K562 (cell line): ENCODE measurements around the gene TNF. TPM values are rescaled to one million over a fixed set of nuclear protein-coding genes. Genes with fewer than 3 reads are reported as not detected.

Source experiments
- KLF6 ChIP-seq: fragments of 250-450 bp; sonication (Bioruptor Pico); IDR thresholded peaks from 2 replicates; pipeline ENCODE4 v1.4.0; 2020; ENCODE audit warnings: mild to moderate bottlenecking, moderate library complexity, borderline replicate concordance
- MYBL2 ChIP-seq, 2 experiments: fragments of 450-650 bp in 1 of 2; sonication (generic) in 1 of 2; formaldehyde crosslinking in 1 of 2; IDR thresholded peaks; 2 replicates each; pipeline versions ENCODE4 v1.6.1 to v1.8.1; 2017 to 2022; ENCODE audit warnings: borderline replicate concordance in 1 of 2, inconsistent platforms in 1 of 2, low read depth in 1 of 2, mild to moderate bottlenecking in 1 of 2, missing genetic modification reagents in 1 of 2, moderate library complexity in 1 of 2
- NFATC3 ChIP-seq: fragments of 450-650 bp; IDR thresholded peaks from 2 replicates; pipeline ENCODE4 v1.6.1; 2017; ENCODE audit warnings: mild to moderate bottlenecking
- PCBP2 ChIP-seq: fragments of 200-400 bp; formaldehyde crosslinking; IDR thresholded peaks from 2 replicates; pipeline ENCODE4 v1.6.1; 2018; ENCODE audit warnings: low read length, low read depth, mild to moderate bottlenecking, moderate library complexity; ENCODE audit not compliant: poor library complexity, severe bottlenecking
- ZBTB40 ChIP-seq, 2 experiments: fragments of 450-650 bp in 1 of 2; sonication (generic) in 1 of 2; formaldehyde crosslinking in 1 of 2; IDR thresholded peaks; 2 replicates each; pipeline versions ENCODE4 v1.7.1 to v1.9.0; 2016 to 2022; ENCODE audit warnings: inconsistent platforms in 1 of 2, mild to moderate bottlenecking in 1 of 2, missing genetic modification reagents in 1 of 2
- ZNF146 ChIP-seq: IDR thresholded peaks from one replicate; pipeline ENCODE4 v1.6.1; 2018; ENCODE audit warnings: missing compliant biosample characterization; ENCODE audit not compliant: unreplicated experiment
- ZNF316 ChIP-seq: fragments of 450-650 bp; IDR thresholded peaks from 2 replicates; pipeline ENCODE4 v1.6.1; 2016
- ZNF583 ChIP-seq: fragments of 250-450 bp; sonication (Bioruptor Pico); IDR thresholded peaks from 2 replicates; pipeline ENCODE4 v1.4.0; 2020
- ZNF644 ChIP-seq: fragments of 200-800 bp; sonication (Bioruptor generic); IDR thresholded peaks from 2 replicates; pipeline ENCODE4 v1.6.1; 2016; ENCODE audit warnings: low read depth, missing genetic modification characterization, missing compliant biosample characterization
- ZNF830 ChIP-seq: fragments of 250-450 bp; sonication (Bioruptor Pico); IDR thresholded peaks from 2 replicates; pipeline ENCODE4 v1.5.0; 2021; ENCODE audit warnings: mild to moderate bottlenecking
- polyA plus RNA-seq, 8 experiments: library from polyadenylated mRNA; depleted of rRNA in 4 of 8; stranded (reverse) in 5 of 8; unstranded in 3 of 8; fragments of >200 nt; fragmentation: Nextera tagmentation in 2 of 8; fragmentation: Illumina TruSeq in 1 of 8; extraction: Ambion mirVana in 2 of 8; extraction: Trizol in 1 of 8; gene quantifications; 2 replicates each; pipeline versions ENCODE4 v1.2.1 to v1.2.3, GENCODE V29; 2011 to 2014; ENCODE audit warnings: inconsistent platforms in 1 of 8, missing spikeins in 1 of 8
- total RNA-seq, 7 experiments: library from RNA; depleted of rRNA in 6 of 7; stranded (reverse); fragments of >200 nt in 6 of 7; fragmentation: Illumina TruSeq in 2 of 7; extraction: Trizol in 2 of 7; gene quantifications; 2 replicates each; pipeline versions ENCODE4 v1.2.1 to v1.2.3, GENCODE V29; 2011 to 2021; ENCODE audit warnings: low replicate concordance in 1 of 7
- TF ChIP-seq, protein P1 (sequence below), 2 experiments: fragments of 450-650 bp; IDR thresholded peaks; 2 replicates each; pipeline ENCODE4 v1.6.1; 2018; ENCODE audit warnings: mild to moderate bottlenecking in 2 of 2, low read depth in 1 of 2; ENCODE audit not compliant: partially characterized antibody in 2 of 2
- TF ChIP-seq, protein P2 (sequence below): fragments of 250-450 bp; sonication (Bioruptor Pico); IDR thresholded peaks from 2 replicates; pipeline ENCODE4 v1.5.0; 2021

Gene TNF
- total and polyA plus RNA-seq, 9 of the 15 experiments (the other 6 are each of a cell fraction or from before 2014, with no cell fraction given) = 0.08 to 0.40 TPM; not detected in 7

DNA sequence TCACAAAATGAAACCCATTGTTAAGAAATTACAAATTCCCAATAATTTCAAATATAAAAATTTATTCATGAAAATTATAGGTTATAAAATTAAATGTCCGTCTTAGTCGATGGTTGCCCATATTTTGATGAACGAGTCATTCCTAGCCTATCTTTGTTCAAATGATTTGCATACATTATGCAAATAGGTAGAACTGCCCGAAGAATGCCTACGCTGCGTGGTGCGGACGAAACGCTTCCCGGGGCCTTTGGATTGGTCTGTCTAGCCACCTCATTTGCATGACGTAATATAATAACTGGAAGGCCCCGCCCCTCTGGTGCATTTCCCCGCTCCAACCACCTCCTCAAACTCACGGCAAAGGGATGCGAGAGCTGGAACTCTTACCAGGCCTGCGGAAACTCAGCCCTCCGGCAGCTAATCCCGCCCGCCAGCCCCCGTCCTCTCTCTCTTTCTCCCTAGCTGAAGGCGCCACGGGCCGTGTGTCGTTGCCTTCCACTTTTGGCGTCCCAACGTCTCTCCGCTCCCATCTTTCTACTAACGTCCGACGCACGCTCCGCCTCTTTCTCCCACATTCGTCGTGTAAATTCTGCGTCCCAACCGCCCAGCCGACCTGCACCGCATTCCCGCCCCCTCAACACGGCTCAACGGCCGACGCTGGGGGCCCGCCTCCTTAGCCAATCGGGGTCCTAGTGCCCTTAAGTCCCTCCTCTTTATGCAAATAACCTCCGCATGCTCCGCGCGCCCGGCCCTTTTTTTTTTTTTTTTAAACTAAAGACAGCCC lies 44.6 kb downstream of the TNF start (continued):
- TF ChIP-seq ZBTB40 (IDR thresholded peaks at IDR 0.05) = no peak
- TF ChIP-seq ZBTB40 (CRISPR knock-in tag; IDR thresholded peaks at IDR 0.05) = no peak
- peak; percentile 75; the same call in 1 of the 2 replicates for TF ChIP-seq ZNF830 (CRISPR knock-in tag)
- TF ChIP-seq NFATC3 = 0 out of 2 replicates have a peak, but pooled peaks have one; percentile 61
- TF ChIP-seq ZNF644 (tag) = no peak
- peak; percentile 80; the same call in 1 of the 2 replicates for TF ChIP-seq KLF6 (CRISPR knock-in tag)
- TF ChIP-seq MYBL2 (IDR thresholded peaks at IDR 0.05; ENCODE audit: low read depth) = peak; percentile 96
- no peak for TF ChIP-seq MYBL2 (CRISPR knock-in tag; IDR thresholded peaks at IDR 0.05; ENCODE audit: borderline replicate concordance)
- TF ChIP-seq ZNF583 = peak; percentile 80; the same call in 1 of the 2 replicates
- TF ChIP-seq, protein P1, sequence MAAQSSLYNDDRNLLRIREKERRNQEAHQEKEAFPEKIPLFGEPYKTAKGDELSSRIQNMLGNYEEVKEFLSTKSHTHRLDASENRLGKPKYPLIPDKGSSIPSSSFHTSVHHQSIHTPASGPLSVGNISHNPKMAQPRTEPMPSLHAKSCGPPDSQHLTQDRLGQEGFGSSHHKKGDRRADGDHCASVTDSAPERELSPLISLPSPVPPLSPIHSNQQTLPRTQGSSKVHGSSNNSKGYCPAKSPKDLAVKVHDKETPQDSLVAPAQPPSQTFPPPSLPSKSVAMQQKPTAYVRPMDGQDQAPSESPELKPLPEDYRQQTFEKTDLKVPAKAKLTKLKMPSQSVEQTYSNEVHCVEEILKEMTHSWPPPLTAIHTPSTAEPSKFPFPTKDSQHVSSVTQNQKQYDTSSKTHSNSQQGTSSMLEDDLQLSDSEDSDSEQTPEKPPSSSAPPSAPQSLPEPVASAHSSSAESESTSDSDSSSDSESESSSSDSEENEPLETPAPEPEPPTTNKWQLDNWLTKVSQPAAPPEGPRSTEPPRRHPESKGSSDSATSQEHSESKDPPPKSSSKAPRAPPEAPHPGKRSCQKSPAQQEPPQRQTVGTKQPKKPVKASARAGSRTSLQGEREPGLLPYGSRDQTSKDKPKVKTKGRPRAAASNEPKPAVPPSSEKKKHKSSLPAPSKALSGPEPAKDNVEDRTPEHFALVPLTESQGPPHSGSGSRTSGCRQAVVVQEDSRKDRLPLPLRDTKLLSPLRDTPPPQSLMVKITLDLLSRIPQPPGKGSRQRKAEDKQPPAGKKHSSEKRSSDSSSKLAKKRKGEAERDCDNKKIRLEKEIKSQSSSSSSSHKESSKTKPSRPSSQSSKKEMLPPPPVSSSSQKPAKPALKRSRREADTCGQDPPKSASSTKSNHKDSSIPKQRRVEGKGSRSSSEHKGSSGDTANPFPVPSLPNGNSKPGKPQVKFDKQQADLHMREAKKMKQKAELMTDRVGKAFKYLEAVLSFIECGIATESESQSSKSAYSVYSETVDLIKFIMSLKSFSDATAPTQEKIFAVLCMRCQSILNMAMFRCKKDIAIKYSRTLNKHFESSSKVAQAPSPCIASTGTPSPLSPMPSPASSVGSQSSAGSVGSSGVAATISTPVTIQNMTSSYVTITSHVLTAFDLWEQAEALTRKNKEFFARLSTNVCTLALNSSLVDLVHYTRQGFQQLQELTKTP (IDR thresholded peaks at IDR 0.05; ENCODE audit: low read depth in 1 of 2, partially characterized antibody in 2 of 2) = peak in 1 of 2 experiments; percentile 87
- TF ChIP-seq, protein P2, sequence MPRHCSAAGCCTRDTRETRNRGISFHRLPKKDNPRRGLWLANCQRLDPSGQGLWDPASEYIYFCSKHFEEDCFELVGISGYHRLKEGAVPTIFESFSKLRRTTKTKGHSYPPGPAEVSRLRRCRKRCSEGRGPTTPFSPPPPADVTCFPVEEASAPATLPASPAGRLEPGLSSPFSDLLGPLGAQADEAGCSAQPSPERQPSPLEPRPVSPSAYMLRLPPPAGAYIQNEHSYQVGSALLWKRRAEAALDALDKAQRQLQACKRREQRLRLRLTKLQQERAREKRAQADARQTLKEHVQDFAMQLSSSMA = no peak
- TF ChIP-seq ZNF316 = peak; percentile 54
- TF ChIP-seq ZNF146 (CRISPR knock-in tag) = no peak
- TF ChIP-seq PCBP2 = no peak
